GM12878 (cell line): ENCODE results near the gene AKR1B15. TPM values are rescaled to one million over a fixed set of nuclear protein-coding genes. Genes with fewer than 3 reads are reported as not detected.

Experiments used
- ATAC-seq: fragments of 200-7000 bp; cut with Tn5 transposase; 3 replicates; pipeline ENCODE4 v1.9.1; 2020; ENCODE audit warnings: mild to moderate bottlenecking, moderate library complexity
- BruUV-seq: library from RNA; stranded (reverse); fragments of 400-500 nt; replicated peaks from 2 replicates; lab custom pipeline; 2021; lab: Mats Ljungman, UMichigan
- CTCF ChIA-PET: fragments of 300-600 bp; sonication (Branson Sonifier 250); formaldehyde crosslinking; extraction: SDS; loops from one replicate; lab custom pipeline; 2021; ENCODE audit warnings: inconsistent platforms; lab: Yijun Ruan, JAX
- POLR2A ChIA-PET: fragments of 350-600 bp; formaldehyde crosslinking; extraction: SDS; loops from one replicate; lab custom pipeline; 2021; ENCODE audit warnings: inconsistent platforms; lab: Charles Lee
- RAD21 ChIA-PET: fragments of 300-600 bp; sonication (Branson Sonifier 250); formaldehyde crosslinking; loops from one replicate; lab custom pipeline; 2023; ENCODE audit warnings: antibody characterized with exemption; ENCODE audit not compliant: unreplicated experiment; lab: Charles Lee
- SMC1A ChIA-PET: fragments of 300-600 bp; sonication (Branson Sonifier 250); formaldehyde crosslinking; loops from one replicate; lab custom pipeline; 2023; ENCODE audit not compliant: unreplicated experiment, uncharacterized antibody; lab: Charles Lee
- DNase-seq: peaks from one replicate; pipeline ENCODE4 v3.0.0-alpha.2; 2011; ENCODE audit warnings: low read depth, low spot score
- FAIRE-seq: peaks from 3 replicates; lab custom pipeline; 2011; peaks lifted over from hg19 to GRCh38; lab: Jason Lieb, UNC
- H2AFZ ChIP-seq: 2 replicates; pipeline ENCODE4 v1.6.0; 2011; ENCODE audit warnings: low read depth, low read length, control low read depth; ENCODE audit not compliant: control insufficient read depth
- H3K27ac ChIP-seq: 2 replicates; pipeline ENCODE4 v1.5.1; 2011; ENCODE audit warnings: control low read depth; ENCODE audit not compliant: control insufficient read depth, insufficient read depth
- H3K27me3 ChIP-seq, 2 experiments: replicated peaks in 1 of 2; 2 replicates each; pipeline versions ENCODE4 v1.6.0 to v1.6.1; 2011; ENCODE audit warnings: low read length in 1 of 2; ENCODE audit not compliant: control insufficient read depth in 2 of 2, insufficient read depth in 2 of 2
- H3K36me3 ChIP-seq, 2 experiments: 2 replicates each; pipeline ENCODE4 v1.5.1; 2011; ENCODE audit warnings: low read length in 1 of 2; ENCODE audit not compliant: control insufficient read depth in 2 of 2, insufficient read depth in 2 of 2
- H3K4me1 ChIP-seq: 2 replicates; pipeline ENCODE4 v1.6.1; 2011; ENCODE audit warnings: mild to moderate bottlenecking, low read length, moderate library complexity, mixed read lengths; ENCODE audit not compliant: control insufficient read depth, insufficient read depth
- H3K4me2 ChIP-seq: 2 replicates; pipeline ENCODE4 v1.6.0; 2011; ENCODE audit warnings: control low read depth; ENCODE audit not compliant: control insufficient read depth, insufficient read depth
- H3K4me3 ChIP-seq: fragments of 200-600 bp; sonication (generic); 2 replicates; pipeline ENCODE4 v1.5.1; 2016
- H3K79me2 ChIP-seq: 2 replicates; pipeline ENCODE4 v1.6.0; 2011; ENCODE audit warnings: low read length; ENCODE audit not compliant: control insufficient read depth, insufficient read depth
- H3K9ac ChIP-seq: 2 replicates; pipeline ENCODE4 v1.8.0; 2011; ENCODE audit warnings: low read length, control low read depth, mixed read lengths; ENCODE audit not compliant: control insufficient read depth, insufficient read depth
- H3K9me3 ChIP-seq: replicated peaks from 3 replicates; pipeline ENCODE4 v1.5.1; 2011; ENCODE audit warnings: mild to moderate bottlenecking, low read length; ENCODE audit not compliant: control insufficient read depth, insufficient read depth
- H4K20me1 ChIP-seq: 2 replicates; pipeline ENCODE4 v1.6.0; 2011; ENCODE audit not compliant: control insufficient read depth, insufficient read depth
- CBFB ChIP-seq: IDR thresholded peaks from 2 replicates; pipeline ENCODE4 v1.6.1; 2016; ENCODE audit warnings: antibody characterized with exemption, low read depth
- CREM ChIP-seq: IDR thresholded peaks from 2 replicates; pipeline ENCODE4 v1.6.1; 2014; ENCODE audit warnings: antibody characterized with exemption, low read depth
- FOXM1 ChIP-seq: IDR thresholded peaks from 2 replicates; pipeline ENCODE4 v1.6.1; 2012; ENCODE audit warnings: low read depth, mild to moderate bottlenecking, inconsistent platforms, low read length, moderate library complexity
- GABPA ChIP-seq: IDR thresholded peaks from 2 replicates; pipeline ENCODE4 v1.6.1; 2014; ENCODE audit warnings: antibody characterized with exemption, low read depth, mild to moderate bottlenecking, inconsistent platforms
- HCFC1 ChIP-seq: fragments of 150-350 bp; IDR thresholded peaks from 2 replicates; pipeline ENCODE4 v1.6.1; 2014; ENCODE audit warnings: low read length
- JUNB ChIP-seq: IDR thresholded peaks from 2 replicates; pipeline ENCODE4 v1.6.1; 2016; ENCODE audit warnings: antibody characterized with exemption, mild to moderate bottlenecking
- KAT2A ChIP-seq: conservative IDR thresholded peaks from 2 replicates; pipeline ENCODE4 v1.6.1; 2011; ENCODE audit warnings: low read depth, low read length; ENCODE audit not compliant: control insufficient read depth
- MEF2A ChIP-seq: IDR thresholded peaks from 2 replicates; pipeline ENCODE4 v1.6.1; 2011; ENCODE audit warnings: low read depth, mild to moderate bottlenecking, low read length, moderate library complexity; ENCODE audit not compliant: insufficient read depth
- MEF2B ChIP-seq: fragments of 450-650 bp; IDR thresholded peaks from 2 replicates; pipeline ENCODE4 v1.6.1; 2018; ENCODE audit warnings: mild to moderate bottlenecking, moderate library complexity; ENCODE audit not compliant: partially characterized antibody, poor library complexity, severe bottlenecking
- NFIC ChIP-seq: IDR thresholded peaks from 2 replicates; pipeline ENCODE4 v1.6.1; 2012; ENCODE audit warnings: low read depth, mild to moderate bottlenecking, inconsistent platforms, low read length, moderate library complexity
- PAX5 ChIP-seq: IDR thresholded peaks from 2 replicates; pipeline ENCODE4 v1.6.1; 2011; ENCODE audit warnings: low read depth, low read length, borderline replicate concordance
- POLR2AphosphoS2 ChIP-seq: IDR thresholded peaks from 2 replicates; pipeline ENCODE4 v1.6.1; 2011; ENCODE audit warnings: low read depth, mild to moderate bottlenecking, low read length, improper control_type of control experiment, moderate library complexity
- POLR2AphosphoS5 ChIP-seq: IDR thresholded peaks from 2 replicates; pipeline ENCODE4 v1.6.1; 2011; ENCODE audit warnings: mild to moderate bottlenecking, low read length, inconsistent platforms
- RAD21 ChIP-seq: IDR thresholded peaks from 2 replicates; pipeline ENCODE4 v1.6.1; 2011; ENCODE audit warnings: mild to moderate bottlenecking, low read depth, low read length, moderate library complexity; ENCODE audit not compliant: insufficient read depth
- RAD51 ChIP-seq: fragments of 450-650 bp; IDR thresholded peaks from 2 replicates; pipeline ENCODE4 v1.6.1; 2016; ENCODE audit warnings: moderate library complexity, mild to moderate bottlenecking, inconsistent platforms
- RUNX3 ChIP-seq: IDR thresholded peaks from 2 replicates; pipeline ENCODE4 v1.6.1; 2012; ENCODE audit warnings: low read length, inconsistent platforms
- SIX5 ChIP-seq: IDR thresholded peaks from 2 replicates; pipeline ENCODE4 v1.6.1; 2011; ENCODE audit warnings: mild to moderate bottlenecking, low read depth, low read length, moderate library complexity; ENCODE audit not compliant: severe bottlenecking
- SMAD1 ChIP-seq: fragments of 450-650 bp; IDR thresholded peaks from 2 replicates; pipeline ENCODE4 v1.6.1; 2018; ENCODE audit warnings: mild to moderate bottlenecking, low read depth; ENCODE audit not compliant: partially characterized antibody
- SP1 ChIP-seq: IDR thresholded peaks from one replicate; pipeline ENCODE4 v1.6.1; 2011; ENCODE audit warnings: low read depth, low read length
- SPI1 ChIP-seq: IDR thresholded peaks from 2 replicates; pipeline ENCODE4 v1.6.1; 2011; ENCODE audit warnings: low read depth, mild to moderate bottlenecking, low read length, moderate library complexity, borderline replicate concordance; ENCODE audit not compliant: insufficient read depth
- TAF1 ChIP-seq: IDR thresholded peaks from 2 replicates; pipeline ENCODE4 v1.6.1; 2011; ENCODE audit warnings: mild to moderate bottlenecking, low read depth, low read length, borderline replicate concordance
- TCF12 ChIP-seq: IDR thresholded peaks from 2 replicates; pipeline ENCODE4 v1.6.1; 2011; ENCODE audit warnings: low read depth, mild to moderate bottlenecking, low read length
- USF1 ChIP-seq: IDR thresholded peaks from 2 replicates; pipeline ENCODE4 v1.6.1; 2011; ENCODE audit warnings: borderline replicate concordance, low read depth, mild to moderate bottlenecking, moderate library complexity, mixed read lengths, low read length; ENCODE audit not compliant: insufficient read depth; ENCODE audit errors: extremely low read length
- USF2 ChIP-seq: IDR thresholded peaks from 2 replicates; pipeline ENCODE4 v1.6.1; 2011; ENCODE audit warnings: low read depth, low read length, improper control_type of control experiment, borderline replicate concordance
- ZBED1 ChIP-seq: IDR thresholded peaks from 2 replicates; pipeline ENCODE4 v1.6.1; 2016; ENCODE audit warnings: borderline replicate concordance
- WGBS: methylation state at CpG from one replicate; pipeline ENCODE4 v1.1.6; 2016; ENCODE audit warnings: low lambda C conversion rate; ENCODE audit not compliant: insufficient replicate concordance, insufficient coverage; ENCODE audit errors: missing lambda C conversion rate; 5-methylcytosine and 5-hydroxymethylcytosine counted together
- in situ Hi-C: fragments of 300-500 bp; cut with MboI; formaldehyde crosslinking; loops from 9 replicates; pipeline ENCODE4 v1.14.3; 2018; ENCODE audit warnings: mixed read lengths
- intact Hi-C: fragments of 100-400 bp; cut with micrococcal nuclease; formaldehyde crosslinking; loops from one replicate; pipeline ENCODE4 v1.14.2; 2022; ENCODE audit not compliant: unreplicated experiment
- polyA plus RNA-seq, 11 experiments: library from polyadenylated mRNA; depleted of rRNA in 4 of 11; unstranded in 6 of 11; stranded (reverse) in 5 of 11; fragments of >200 nt; fragmentation: Nextera tagmentation in 4 of 11; fragmentation: Illumina TruSeq in 1 of 11; extraction: Ambion mirVana in 4 of 11; extraction: Trizol in 1 of 11; gene quantifications; 1 replicate in 1 of 11; 2 replicates in 10 of 11; pipeline versions ENCODE4 v1.2.1 to v1.2.3, GENCODE V29; 2011 to 2016; ENCODE audit warnings: inconsistent platforms in 2 of 11, missing spikeins in 2 of 11, low read depth in 1 of 11
- total RNA-seq, 4 experiments: library from RNA; depleted of rRNA in 3 of 4; stranded (reverse); fragments of >200 nt in 3 of 4; fragmentation: Illumina TruSeq in 1 of 4; extraction: Trizol in 1 of 4; gene quantifications; 2 replicates each; pipeline versions ENCODE4 v1.2.1 to v1.2.3, GENCODE V29; 2013 to 2021

The AKR1B15 gene
- total and polyA plus RNA-seq, 10 of the 15 experiments (the other 5 are each of a cell fraction or from before 2014, with no cell fraction given), result 0.06 TPM; not detected in 9

- no peak for TF ChIP-seq MEF2A
- TF ChIP-seq FOXM1, result no peak
- TF ChIP-seq TAF1, result no peak
- TF ChIP-seq ZBED1, result no peak
- no peak for TF ChIP-seq POLR2AphosphoS2
- no peak for TF ChIP-seq SPI1
- no peak for TF ChIP-seq POLR2AphosphoS5
- TF ChIP-seq HCFC1, result no peak
These were observed 39.9 kb upstream of the AKR1B15 start (continued) for GRCh38 chr7:134509010-134509409.

- Histone ChIP-seq H3K4me2 (no peak overlapping the region), H3K36me3 (no peaks in the 10 kb centered on the region), H2AFZ (no peak overlapping the region), H3K9ac (no peak overlapping the region), H3K79me2 (no peaks in the 10 kb centered on the region), H3K27me3 (no peaks in the 10 kb centered on the region; a peak in 1 of 4 replicates), H3K27ac (no peak overlapping the region), H3K4me3 (no peak overlapping the region), H4K20me1 (no peaks in the 10 kb centered on the region), H3K4me1 (no peaks in the 10 kb centered on the region), H3K9me3 (no peaks in the 10 kb centered on the region)
- BruUV-seq, result no TSS peak
- ChIA-PET SMC1A (interaction anchor here (1.7 to 6.7 kb wide), 3 partner anchors 45 to 97 kb away, joined by 4 to 75 read pairs (median 8); no protein-coding TSS in a partner anchor), POLR2A (no interaction called here), CTCF (interaction anchor here (0.7 to 7.5 kb wide), 5 partner anchors 30 to 97 kb away, joined by 3 to 129 read pairs (median 7); no protein-coding TSS in a partner anchor), RAD21 (interaction anchor here (1.0 to 3.7 kb wide), 2 partner anchors 78 to 80 kb away, joined by 4 to 19 read pairs; no protein-coding TSS in a partner anchor)
- intact Hi-C loops, result loop anchor here (5.0 to 10.0 kb wide), 2 partner anchors 37 to 434 kb away; partner anchors contain the start of gene AKR1B15
- WGBS, result 17% methylated on average over 5 of the region's 5 CpGs
- FAIRE-seq, result no peak
- in situ Hi-C loops, result loop anchor here (5.0 kb wide), 2 partner anchors 78 to 92 kb away; no protein-coding TSS in a partner anchor
- no peak for ATAC-seq
- no peak for DNase-seq
- TF ChIP-seq CBFB (no peak), NFIC (no peak), PAX5 (no peak), SIX5 (no peak), RAD51 (no peak), RUNX3 (no peak), FOXM1 (no peak), SMAD1 (no peak), MEF2B (no peak), RAD21 (no peak), JUNB (no peak), SP1 (no peak), USF1 (no peak), USF2 (no peak), CREM (no peak), KAT2A (no peak), GABPA (no peak), TCF12 (no peak)
These were observed 38.3 kb upstream of the AKR1B15 start for GRCh38 chr7:134510646-134511045.
